GM12878 (cell line): ENCODE data around the gene LILRB3. TPM values are rescaled to one million over a fixed set of nuclear protein-coding genes. Genes with fewer than 3 reads are reported as not detected.

ENCODE experiments used
- ATAC-seq: fragments of 200-7000 bp; cut with Tn5 transposase; 3 replicates; pipeline ENCODE4 v1.9.1; 2020; ENCODE audit warnings: mild to moderate bottlenecking, moderate library complexity
- BruUV-seq: library from RNA; stranded (reverse); fragments of 400-500 nt; replicated peaks from 2 replicates; lab custom pipeline; 2021; lab: Mats Ljungman, UMichigan
- CTCF ChIA-PET: fragments of 300-600 bp; sonication (Branson Sonifier 250); formaldehyde crosslinking; extraction: SDS; loops from one replicate; lab custom pipeline; 2021; ENCODE audit warnings: inconsistent platforms; lab: Yijun Ruan, JAX
- POLR2A ChIA-PET: fragments of 350-600 bp; formaldehyde crosslinking; extraction: SDS; loops from one replicate; lab custom pipeline; 2021; ENCODE audit warnings: inconsistent platforms; lab: Charles Lee
- RAD21 ChIA-PET: fragments of 300-600 bp; sonication (Branson Sonifier 250); formaldehyde crosslinking; loops from one replicate; lab custom pipeline; 2023; ENCODE audit warnings: antibody characterized with exemption; ENCODE audit not compliant: unreplicated experiment; lab: Charles Lee
- SMC1A ChIA-PET: fragments of 300-600 bp; sonication (Branson Sonifier 250); formaldehyde crosslinking; loops from one replicate; lab custom pipeline; 2023; ENCODE audit not compliant: unreplicated experiment, uncharacterized antibody; lab: Charles Lee
- DNase-seq: peaks from one replicate; pipeline ENCODE4 v3.0.0-alpha.2; 2011; ENCODE audit warnings: low read depth, low spot score
- FAIRE-seq: peaks from 3 replicates; lab custom pipeline; 2011; peaks lifted over from hg19 to GRCh38; lab: Jason Lieb, UNC
- H2AFZ ChIP-seq: 2 replicates; pipeline ENCODE4 v1.6.0; 2011; ENCODE audit warnings: low read depth, low read length, control low read depth; ENCODE audit not compliant: control insufficient read depth
- H3K27ac ChIP-seq: 2 replicates; pipeline ENCODE4 v1.5.1; 2011; ENCODE audit warnings: control low read depth; ENCODE audit not compliant: control insufficient read depth, insufficient read depth
- H3K27me3 ChIP-seq, 2 experiments: replicated peaks in 1 of 2; 2 replicates each; pipeline versions ENCODE4 v1.6.0 to v1.6.1; 2011; ENCODE audit warnings: low read length in 1 of 2; ENCODE audit not compliant: control insufficient read depth in 2 of 2, insufficient read depth in 2 of 2
- H3K36me3 ChIP-seq, 2 experiments: 2 replicates each; pipeline ENCODE4 v1.5.1; 2011; ENCODE audit warnings: low read length in 1 of 2; ENCODE audit not compliant: control insufficient read depth in 2 of 2, insufficient read depth in 2 of 2
- H3K4me1 ChIP-seq: 2 replicates; pipeline ENCODE4 v1.6.1; 2011; ENCODE audit warnings: mild to moderate bottlenecking, low read length, moderate library complexity, mixed read lengths; ENCODE audit not compliant: control insufficient read depth, insufficient read depth
- H3K4me2 ChIP-seq: 2 replicates; pipeline ENCODE4 v1.6.0; 2011; ENCODE audit warnings: control low read depth; ENCODE audit not compliant: control insufficient read depth, insufficient read depth
- H3K4me3 ChIP-seq: fragments of 200-600 bp; sonication (generic); 2 replicates; pipeline ENCODE4 v1.5.1; 2016
- H3K79me2 ChIP-seq: 2 replicates; pipeline ENCODE4 v1.6.0; 2011; ENCODE audit warnings: low read length; ENCODE audit not compliant: control insufficient read depth, insufficient read depth
- H3K9ac ChIP-seq: 2 replicates; pipeline ENCODE4 v1.8.0; 2011; ENCODE audit warnings: low read length, control low read depth, mixed read lengths; ENCODE audit not compliant: control insufficient read depth, insufficient read depth
- H3K9me3 ChIP-seq: replicated peaks from 3 replicates; pipeline ENCODE4 v1.5.1; 2011; ENCODE audit warnings: mild to moderate bottlenecking, low read length; ENCODE audit not compliant: control insufficient read depth, insufficient read depth
- H4K20me1 ChIP-seq: 2 replicates; pipeline ENCODE4 v1.6.0; 2011; ENCODE audit not compliant: control insufficient read depth, insufficient read depth
- BACH1 ChIP-seq: fragments of 450-650 bp; IDR thresholded peaks from 2 replicates; pipeline ENCODE4 v1.6.1; 2017; ENCODE audit warnings: mild to moderate bottlenecking, borderline replicate concordance
- CREM ChIP-seq: IDR thresholded peaks from 2 replicates; pipeline ENCODE4 v1.6.1; 2014; ENCODE audit warnings: antibody characterized with exemption, low read depth
- DPF2 ChIP-seq: fragments of 450-650 bp; IDR thresholded peaks from 2 replicates; pipeline ENCODE4 v1.6.1; 2017; ENCODE audit warnings: mild to moderate bottlenecking
- EGR1 ChIP-seq, 2 experiments: IDR thresholded peaks; 1 replicate in 1 of 2; 2 replicates in 1 of 2; pipeline ENCODE4 v1.6.1; 2011 to 2012; ENCODE audit warnings: low read depth in 2 of 2, low read length in 2 of 2, borderline replicate concordance in 1 of 2, mild to moderate bottlenecking in 1 of 2, moderate library complexity in 1 of 2
- HDAC2 ChIP-seq: fragments of 200-600 bp; sonication (generic); IDR thresholded peaks from 2 replicates; pipeline ENCODE4 v1.6.1; 2017
- NR2C2 ChIP-seq: IDR thresholded peaks from 2 replicates; pipeline ENCODE4 v1.6.1; 2011; ENCODE audit warnings: borderline replicate concordance, low read depth; ENCODE audit not compliant: control insufficient read depth, insufficient read length
- POLR2AphosphoS5 ChIP-seq: IDR thresholded peaks from 2 replicates; pipeline ENCODE4 v1.6.1; 2011; ENCODE audit warnings: mild to moderate bottlenecking, low read length, inconsistent platforms
- SMAD5 ChIP-seq: IDR thresholded peaks from 2 replicates; pipeline ENCODE4 v1.6.1; 2016; ENCODE audit warnings: antibody characterized with exemption, low read depth
- ZNF384 ChIP-seq: IDR thresholded peaks from 2 replicates; pipeline ENCODE4 v1.6.1; 2012; ENCODE audit warnings: low read depth, mild to moderate bottlenecking, low read length, improper control_type of control experiment, borderline replicate concordance
- WGBS: methylation state at CpG from one replicate; pipeline ENCODE4 v1.1.6; 2016; ENCODE audit warnings: low lambda C conversion rate; ENCODE audit not compliant: insufficient replicate concordance, insufficient coverage; ENCODE audit errors: missing lambda C conversion rate; 5-methylcytosine and 5-hydroxymethylcytosine counted together
- in situ Hi-C: fragments of 300-500 bp; cut with MboI; formaldehyde crosslinking; loops from 9 replicates; pipeline ENCODE4 v1.14.3; 2018; ENCODE audit warnings: mixed read lengths
- intact Hi-C: fragments of 100-400 bp; cut with micrococcal nuclease; formaldehyde crosslinking; loops from one replicate; pipeline ENCODE4 v1.14.2; 2022; ENCODE audit not compliant: unreplicated experiment
- polyA plus RNA-seq, 11 experiments: library from polyadenylated mRNA; depleted of rRNA in 4 of 11; unstranded in 6 of 11; stranded (reverse) in 5 of 11; fragments of >200 nt; fragmentation: Nextera tagmentation in 4 of 11; fragmentation: Illumina TruSeq in 1 of 11; extraction: Ambion mirVana in 4 of 11; extraction: Trizol in 1 of 11; gene quantifications; 1 replicate in 1 of 11; 2 replicates in 10 of 11; pipeline versions ENCODE4 v1.2.1 to v1.2.3, GENCODE V29; 2011 to 2016; ENCODE audit warnings: inconsistent platforms in 2 of 11, missing spikeins in 2 of 11, low read depth in 1 of 11
- total RNA-seq, 4 experiments: library from RNA; depleted of rRNA in 3 of 4; stranded (reverse); fragments of >200 nt in 3 of 4; fragmentation: Illumina TruSeq in 1 of 4; extraction: Trizol in 1 of 4; gene quantifications; 2 replicates each; pipeline versions ENCODE4 v1.2.1 to v1.2.3, GENCODE V29; 2013 to 2021
- TF ChIP-seq, protein P1 (sequence below): fragments of 450-650 bp; IDR thresholded peaks from 2 replicates; pipeline ENCODE4 v1.6.1; 2017; ENCODE audit warnings: mild to moderate bottlenecking, moderate library complexity
- TF ChIP-seq, protein P2 (sequence below): fragments of 450-650 bp; IDR thresholded peaks from 2 replicates; pipeline ENCODE4 v1.6.1; 2016; ENCODE audit warnings: mild to moderate bottlenecking
- TF ChIP-seq, protein P3 (sequence below): fragments of 450-650 bp; IDR thresholded peaks from 2 replicates; pipeline ENCODE4 v1.6.1; 2017; ENCODE audit warnings: low read depth, mild to moderate bottlenecking, moderate library complexity
- TF ChIP-seq, protein P4 (sequence below): fragments of 450-650 bp; IDR thresholded peaks from 2 replicates; pipeline ENCODE4 v1.6.1; 2016; ENCODE audit warnings: mild to moderate bottlenecking

Gene LILRB3
- total and polyA plus RNA-seq, 10 of the 15 experiments (the other 5 are each of a cell fraction or from before 2014, with no cell fraction given): 0.04 to 1.1 (median 0.18) TPM; not detected in 1

DNA sequence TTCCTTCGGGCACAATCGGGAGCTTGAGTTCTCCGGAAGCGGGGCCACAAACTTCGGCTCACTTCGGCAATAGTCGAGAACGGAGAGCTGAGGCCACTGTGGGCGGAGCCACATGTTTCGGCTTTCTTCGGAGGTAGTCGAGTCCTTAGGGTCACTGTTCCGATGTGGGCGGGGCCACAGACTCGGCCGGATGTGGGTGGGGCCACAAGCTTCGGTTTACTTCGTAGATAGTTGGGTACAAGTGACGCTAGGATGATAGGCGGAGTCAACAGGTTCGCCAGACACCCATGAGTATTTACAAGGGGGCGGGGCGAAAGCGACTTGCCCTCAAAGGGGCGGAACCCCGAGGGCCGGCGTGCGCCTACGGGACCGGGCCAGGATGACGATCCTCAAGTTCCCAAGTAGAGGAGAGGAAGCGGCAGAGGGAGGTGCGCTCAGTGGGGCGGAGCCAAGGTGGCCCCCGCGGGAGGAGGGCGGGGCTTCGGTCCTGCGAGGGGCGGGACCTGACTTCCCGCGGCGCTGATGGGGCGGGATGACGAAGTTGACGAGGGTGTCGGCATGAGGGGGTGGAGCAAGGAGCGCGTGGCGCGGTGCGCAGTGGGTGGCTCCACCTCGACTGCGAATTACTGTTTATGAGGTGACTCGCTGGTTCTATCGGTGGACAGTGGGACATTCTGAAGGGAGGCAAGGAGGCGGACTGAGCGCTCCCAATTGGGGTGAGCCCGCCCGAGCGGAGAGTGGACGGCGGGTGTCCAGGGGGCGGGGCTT, 32.9 kb downstream of the LILRB3 start:
- H3K27ac ChIP-seq: peak overlapping the region; percentile 99
- peak; percentile 97 for DNase-seq
- ChIA-PET CTCF (interaction anchor here (0.6 to 3.9 kb wide), 16 partner anchors 10 to 1557 kb away, joined by 3 to 21 read pairs (median 6); partner anchors contain the start of genes CNOT3, LENG9, RPS9 and TMC4), SMC1A (interaction anchor here (0.7 to 4.8 kb wide), 13 partner anchors 9 to 135 kb away, joined by 3 to 26 read pairs (median 4); partner anchors contain the start of genes LENG1 and RPS9), POLR2A (interaction anchor here (0.6 to 6.1 kb wide), 14 partner anchors 12 to 1655 kb away, joined by 3 to 100 read pairs (median 5); partner anchors contain the start of genes CNOT3, LAIR1, LENG1 and LENG8), RAD21 (interaction anchor here (0.6 to 2.7 kb wide), 16 partner anchors 9 to 1464 kb away, joined by 3 to 23 read pairs (median 4); partner anchors contain the start of genes CNOT3 and LENG1)
- peak overlapping the region; percentile 90 for H3K9ac ChIP-seq
- in situ Hi-C loops (no loop called here), intact Hi-C loops (loop anchor here (1.0 kb wide), 1 partner anchor 31 kb away; the partner anchor contains the start of gene LENG1)
- peak overlapping the region; percentile 71 for H3K4me2 ChIP-seq
- peak; percentile 100 for FAIRE-seq
- peak overlapping the region; percentile 97 for H2AFZ ChIP-seq
- peak overlapping the region; percentile 62 for H3K4me3 ChIP-seq
- ATAC-seq: peak; percentile 73
- BruUV-seq: no TSS peak
- peaks cover 19% of the 10 kb centered on the region for H3K79me2 ChIP-seq
- no peaks in the 10 kb centered on the region for H3K27me3 ChIP-seq
- WGBS: under 1% methylated on average over 61 of the region's 65 CpGs
- no peaks in the 10 kb centered on the region for H4K20me1 ChIP-seq
- peaks cover 2 to 4% of the 10 kb centered on the region in 2 experiments; a peak in 3 of 4 replicates for H3K36me3 ChIP-seq
- H3K9me3 ChIP-seq: no peaks in the 10 kb centered on the region
- H3K4me1 ChIP-seq: peaks cover 14% of the 10 kb centered on the region
- TF ChIP-seq, protein P1, sequence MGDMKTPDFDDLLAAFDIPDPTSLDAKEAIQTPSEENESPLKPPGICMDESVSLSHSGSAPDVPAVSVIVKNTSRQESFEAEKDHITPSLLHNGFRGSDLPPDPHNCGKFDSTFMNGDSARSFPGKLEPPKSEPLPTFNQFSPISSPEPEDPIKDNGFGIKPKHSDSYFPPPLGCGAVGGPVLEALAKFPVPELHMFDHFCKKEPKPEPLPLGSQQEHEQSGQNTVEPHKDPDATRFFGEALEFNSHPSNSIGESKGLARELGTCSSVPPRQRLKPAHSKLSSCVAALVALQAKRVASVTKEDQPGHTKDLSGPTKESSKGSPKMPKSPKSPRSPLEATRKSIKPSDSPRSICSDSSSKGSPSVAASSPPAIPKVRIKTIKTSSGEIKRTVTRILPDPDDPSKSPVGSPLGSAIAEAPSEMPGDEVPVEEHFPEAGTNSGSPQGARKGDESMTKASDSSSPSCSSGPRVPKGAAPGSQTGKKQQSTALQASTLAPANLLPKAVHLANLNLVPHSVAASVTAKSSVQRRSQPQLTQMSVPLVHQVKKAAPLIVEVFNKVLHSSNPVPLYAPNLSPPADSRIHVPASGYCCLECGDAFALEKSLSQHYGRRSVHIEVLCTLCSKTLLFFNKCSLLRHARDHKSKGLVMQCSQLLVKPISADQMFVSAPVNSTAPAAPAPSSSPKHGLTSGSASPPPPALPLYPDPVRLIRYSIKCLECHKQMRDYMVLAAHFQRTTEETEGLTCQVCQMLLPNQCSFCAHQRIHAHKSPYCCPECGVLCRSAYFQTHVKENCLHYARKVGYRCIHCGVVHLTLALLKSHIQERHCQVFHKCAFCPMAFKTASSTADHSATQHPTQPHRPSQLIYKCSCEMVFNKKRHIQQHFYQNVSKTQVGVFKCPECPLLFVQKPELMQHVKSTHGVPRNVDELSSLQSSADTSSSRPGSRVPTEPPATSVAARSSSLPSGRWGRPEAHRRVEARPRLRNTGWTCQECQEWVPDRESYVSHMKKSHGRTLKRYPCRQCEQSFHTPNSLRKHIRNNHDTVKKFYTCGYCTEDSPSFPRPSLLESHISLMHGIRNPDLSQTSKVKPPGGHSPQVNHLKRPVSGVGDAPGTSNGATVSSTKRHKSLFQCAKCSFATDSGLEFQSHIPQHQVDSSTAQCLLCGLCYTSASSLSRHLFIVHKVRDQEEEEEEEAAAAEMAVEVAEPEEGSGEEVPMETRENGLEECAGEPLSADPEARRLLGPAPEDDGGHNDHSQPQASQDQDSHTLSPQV: no peak
- TF ChIP-seq DPF2 (0 out of 2 replicates have a peak, but pooled peaks have one; percentile 11), EGR1 (IDR thresholded peaks at IDR 0.05; ENCODE audit: borderline replicate concordance in 1 of 2, low read depth in 2 of 2, low read length in 2 of 2) (peak in 1 of 2 experiments; percentile 43; a peak in 1 of 3 replicates), CREM (no peak; the same call in 1 of the 2 replicates), HDAC2 (no peak), BACH1 (peak; percentile 54; the same call in 1 of the 2 replicates), NR2C2 (no peak), ZNF384 (no peak), POLR2AphosphoS5 (peak; percentile 80; the same call in 1 of the 2 replicates), SMAD5 (no peak)
- TF ChIP-seq, protein P2, sequence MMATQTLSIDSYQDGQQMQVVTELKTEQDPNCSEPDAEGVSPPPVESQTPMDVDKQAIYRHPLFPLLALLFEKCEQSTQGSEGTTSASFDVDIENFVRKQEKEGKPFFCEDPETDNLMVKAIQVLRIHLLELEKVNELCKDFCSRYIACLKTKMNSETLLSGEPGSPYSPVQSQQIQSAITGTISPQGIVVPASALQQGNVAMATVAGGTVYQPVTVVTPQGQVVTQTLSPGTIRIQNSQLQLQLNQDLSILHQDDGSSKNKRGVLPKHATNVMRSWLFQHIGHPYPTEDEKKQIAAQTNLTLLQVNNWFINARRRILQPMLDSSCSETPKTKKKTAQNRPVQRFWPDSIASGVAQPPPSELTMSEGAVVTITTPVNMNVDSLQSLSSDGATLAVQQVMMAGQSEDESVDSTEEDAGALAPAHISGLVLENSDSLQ: peak; percentile 85
- TF ChIP-seq, protein P3, sequence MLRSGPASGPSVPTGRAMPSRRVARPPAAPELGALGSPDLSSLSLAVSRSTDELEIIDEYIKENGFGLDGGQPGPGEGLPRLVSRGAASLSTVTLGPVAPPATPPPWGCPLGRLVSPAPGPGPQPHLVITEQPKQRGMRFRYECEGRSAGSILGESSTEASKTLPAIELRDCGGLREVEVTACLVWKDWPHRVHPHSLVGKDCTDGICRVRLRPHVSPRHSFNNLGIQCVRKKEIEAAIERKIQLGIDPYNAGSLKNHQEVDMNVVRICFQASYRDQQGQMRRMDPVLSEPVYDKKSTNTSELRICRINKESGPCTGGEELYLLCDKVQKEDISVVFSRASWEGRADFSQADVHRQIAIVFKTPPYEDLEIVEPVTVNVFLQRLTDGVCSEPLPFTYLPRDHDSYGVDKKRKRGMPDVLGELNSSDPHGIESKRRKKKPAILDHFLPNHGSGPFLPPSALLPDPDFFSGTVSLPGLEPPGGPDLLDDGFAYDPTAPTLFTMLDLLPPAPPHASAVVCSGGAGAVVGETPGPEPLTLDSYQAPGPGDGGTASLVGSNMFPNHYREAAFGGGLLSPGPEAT: peak; percentile 25; the same call in 1 of the 2 replicates
- TF ChIP-seq, protein P4, sequence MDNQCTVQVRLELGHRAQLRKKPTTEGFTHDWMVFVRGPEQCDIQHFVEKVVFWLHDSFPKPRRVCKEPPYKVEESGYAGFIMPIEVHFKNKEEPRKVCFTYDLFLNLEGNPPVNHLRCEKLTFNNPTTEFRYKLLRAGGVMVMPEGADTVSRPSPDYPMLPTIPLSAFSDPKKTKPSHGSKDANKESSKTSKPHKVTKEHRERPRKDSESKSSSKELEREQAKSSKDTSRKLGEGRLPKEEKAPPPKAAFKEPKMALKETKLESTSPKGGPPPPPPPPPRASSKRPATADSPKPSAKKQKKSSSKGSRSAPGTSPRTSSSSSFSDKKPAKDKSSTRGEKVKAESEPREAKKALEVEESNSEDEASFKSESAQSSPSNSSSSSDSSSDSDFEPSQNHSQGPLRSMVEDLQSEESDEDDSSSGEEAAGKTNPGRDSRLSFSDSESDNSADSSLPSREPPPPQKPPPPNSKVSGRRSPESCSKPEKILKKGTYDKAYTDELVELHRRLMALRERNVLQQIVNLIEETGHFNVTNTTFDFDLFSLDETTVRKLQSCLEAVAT: peak; percentile 40; the same call in 1 of the 2 replicates
